A204.1 (cell line): ENCODE measurements around the gene ASCL1.

ENCODE experiments used
- FAIRE-seq: peaks from 2 replicates; lab custom pipeline; 2012; peaks lifted over from hg19 to GRCh38; lab: Jason Lieb, UNC

ASCL1 gene

GRCh38 chr12:102977945-102978706, 20.7 kb downstream of the ASCL1 start:
- no peak for FAIRE-seq

GRCh38 chr12:102980350-102980749, 22.9 kb downstream of the ASCL1 start:
- FAIRE-seq, result no peak

GRCh38 chr12:102990419-102990818, 32.9 kb downstream of the ASCL1 start:
- no peak for FAIRE-seq

GRCh38 chr12:102992297-102992696, 34.8 kb downstream of the ASCL1 start:
- FAIRE-seq, result no peak

GRCh38 chr12:102992720-102993119, 35.2 kb downstream of the ASCL1 start:
- FAIRE-seq, result no peak

- FAIRE-seq, result no peak
These were observed 36.1 kb downstream of the ASCL1 start for GRCh38 chr12:102993537-102993936.

- FAIRE-seq, result no peak
These were observed 37.9 kb downstream of the ASCL1 start for GRCh38 chr12:102995372-102995771.
